AG04449 (cell line): ENCODE results near the gene ANO2.

Experiments used
- CTCF ChIA-PET: fragments of 350-600 bp; formaldehyde crosslinking; extraction: SDS; loops from one replicate; lab custom pipeline; 2021; ENCODE audit warnings: antibody characterized with exemption; lab: Yijun Ruan, JAX
- POLR2A ChIA-PET: fragments of 400-600, 350-600 bp; formaldehyde crosslinking; extraction: SDS; loops from one replicate; lab custom pipeline; 2020; ENCODE audit warnings: antibody characterized with exemption, inconsistent platforms; lab: Yijun Ruan, JAX
- DNase-seq: peaks from one replicate; pipeline ENCODE4 v3.0.0-alpha.2; 2010; ENCODE audit warnings: low read depth, low spot score
- H3K4me3 ChIP-seq: 2 replicates; pipeline ENCODE4 v1.5.1; 2011; ENCODE audit warnings: low read depth, mild to moderate bottlenecking, control low read depth, low read length
- CTCF ChIP-seq: IDR thresholded peaks from one replicate; pipeline ENCODE4 v1.5.1; 2011; ENCODE audit warnings: mild to moderate bottlenecking, moderate library complexity, low read length, control low read depth, inconsistent platforms; ENCODE audit not compliant: insufficient read depth; ENCODE audit errors: missing control alignments

Gene ANO2

GRCh38 chr12:5581019-5581418, 364.0 kb downstream of the ANO2 start:
- no peak for TF ChIP-seq CTCF
- POLR2A ChIA-PET = no interaction called here
- no peak overlapping the region for H3K4me3 ChIP-seq
- CTCF ChIA-PET = interaction anchor here (0.9 to 1.3 kb wide), 3 partner anchors 15 to 152 kb away, joined by 3 read pairs; no protein-coding TSS in a partner anchor
- DNase-seq = peak; percentile 72

GRCh38 chr12:5578775-5579174, 366.3 kb downstream of the ANO2 start:
- CTCF ChIA-PET = interaction anchor here (1.2 kb wide), 1 partner anchor 13 kb away, joined by 4 read pairs; no protein-coding TSS in a partner anchor
- no peak for DNase-seq
- no peak for TF ChIP-seq CTCF
- POLR2A ChIA-PET = no interaction called here
- no peak overlapping the region for H3K4me3 ChIP-seq

GRCh38 chr12:5577741-5578140, 367.3 kb downstream of the ANO2 start:
- ChIA-PET POLR2A (no interaction called here), CTCF (interaction anchor here (1.2 to 1.3 kb wide), 2 partner anchors 12 to 618 kb away, joined by 3 read pairs; no protein-coding TSS in a partner anchor)
- H3K4me3 ChIP-seq = no peak overlapping the region
- TF ChIP-seq CTCF = no peak
- DNase-seq = no peak

- ChIA-PET POLR2A (no interaction called here), CTCF (interaction anchor here (1.2 to 1.3 kb wide), 2 partner anchors 11 to 619 kb away, joined by 3 read pairs; no protein-coding TSS in a partner anchor)
- no peak for DNase-seq
- no peak overlapping the region for H3K4me3 ChIP-seq
- no peak for TF ChIP-seq CTCF
These were observed 367.8 kb downstream of the ANO2 start for GRCh38 chr12:5577211-5577612.

- ChIA-PET CTCF (no interaction called here), POLR2A (no interaction called here)
- no peak for TF ChIP-seq CTCF
- no peak overlapping the region for H3K4me3 ChIP-seq
- DNase-seq = no peak
These were observed 369.1 kb downstream of the ANO2 start for GRCh38 chr12:5575987-5576386.

- no peak overlapping the region for H3K4me3 ChIP-seq
- DNase-seq = no peak
- ChIA-PET CTCF (no interaction called here), POLR2A (no interaction called here)
- TF ChIP-seq CTCF = no peak
These were observed 369.8 kb downstream of the ANO2 start for GRCh38 chr12:5575232-5575631.
